HL-60 (cell line): ENCODE data around the gene MIDN.

Source experiments
- DNase-seq, 2 experiments: peaks; one replicate each; pipeline ENCODE4 v3.0.0-alpha.2; 2010 to 2020; ENCODE audit warnings: low read depth in 1 of 2, low spot score in 1 of 2
- H3K27ac ChIP-seq: fragments of 250-450 bp; sonication (Bioruptor Pico); replicated peaks from 2 replicates; pipeline ENCODE4 v1.5.1; 2020; ENCODE audit warnings: mild to moderate bottlenecking, moderate library complexity
- H3K27me3 ChIP-seq: fragments of 250-450 bp; sonication (Bioruptor Pico); 2 replicates; pipeline ENCODE4 v1.5.1; 2021; ENCODE audit warnings: mild to moderate bottlenecking, moderate library complexity; ENCODE audit not compliant: insufficient read depth, poor library complexity, severe bottlenecking
- H3K4me3 ChIP-seq: replicated peaks from 2 replicates; pipeline ENCODE4 v1.5.1; 2011; ENCODE audit warnings: mild to moderate bottlenecking, control low read depth, low read length; ENCODE audit not compliant: insufficient read depth
- GABPA ChIP-seq: IDR thresholded peaks from 2 replicates; pipeline ENCODE4 v1.6.1; 2012; ENCODE audit warnings: low read depth
- POLR2AphosphoS5 ChIP-seq: IDR thresholded peaks from 2 replicates; pipeline ENCODE4 v1.6.1; 2012; ENCODE audit warnings: low read depth
- SPI1 ChIP-seq: IDR thresholded peaks from 2 replicates; pipeline ENCODE4 v1.6.1; 2012; ENCODE audit warnings: low read depth, mild to moderate bottlenecking, borderline replicate concordance
- TF ChIP-seq, protein P1 (sequence below): IDR thresholded peaks from 2 replicates; pipeline ENCODE4 v1.6.1; 2012; ENCODE audit warnings: low read depth; ENCODE audit not compliant: insufficient replicate concordance
- TF ChIP-seq, protein P2 (sequence below): IDR thresholded peaks from one replicate; pipeline ENCODE4 v1.5.1; 2011; ENCODE audit warnings: low read length, control low read depth, inconsistent platforms; ENCODE audit not compliant: insufficient read depth

MIDN gene

DNA sequence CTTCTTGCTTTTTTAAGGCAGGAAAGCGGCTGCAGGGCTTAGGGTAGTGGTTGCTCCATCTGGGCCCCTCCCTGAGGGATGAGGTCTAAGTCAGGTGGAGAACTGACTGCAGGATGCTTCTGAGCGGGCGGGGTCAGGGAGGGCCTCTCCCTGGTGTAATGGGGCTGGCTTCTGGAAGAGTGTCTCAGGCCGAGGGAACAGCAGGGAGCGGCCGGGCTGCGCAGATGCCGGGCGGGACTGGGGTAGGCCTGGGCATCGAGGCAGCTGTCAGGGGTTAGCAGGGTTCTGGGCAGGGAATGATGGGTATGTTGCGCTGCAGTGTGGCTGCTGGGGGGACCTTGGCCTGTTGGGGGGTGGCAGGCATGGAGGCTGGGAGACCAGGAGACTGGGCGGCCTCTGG, 29.7 kb downstream of the MIDN start:
- Histone ChIP-seq H3K4me3 (no peak overlapping the region), H3K27ac (no peak overlapping the region), H3K27me3 (no peaks in the 10 kb centered on the region)
- no peak for DNase-seq
- TF ChIP-seq, protein P1, sequence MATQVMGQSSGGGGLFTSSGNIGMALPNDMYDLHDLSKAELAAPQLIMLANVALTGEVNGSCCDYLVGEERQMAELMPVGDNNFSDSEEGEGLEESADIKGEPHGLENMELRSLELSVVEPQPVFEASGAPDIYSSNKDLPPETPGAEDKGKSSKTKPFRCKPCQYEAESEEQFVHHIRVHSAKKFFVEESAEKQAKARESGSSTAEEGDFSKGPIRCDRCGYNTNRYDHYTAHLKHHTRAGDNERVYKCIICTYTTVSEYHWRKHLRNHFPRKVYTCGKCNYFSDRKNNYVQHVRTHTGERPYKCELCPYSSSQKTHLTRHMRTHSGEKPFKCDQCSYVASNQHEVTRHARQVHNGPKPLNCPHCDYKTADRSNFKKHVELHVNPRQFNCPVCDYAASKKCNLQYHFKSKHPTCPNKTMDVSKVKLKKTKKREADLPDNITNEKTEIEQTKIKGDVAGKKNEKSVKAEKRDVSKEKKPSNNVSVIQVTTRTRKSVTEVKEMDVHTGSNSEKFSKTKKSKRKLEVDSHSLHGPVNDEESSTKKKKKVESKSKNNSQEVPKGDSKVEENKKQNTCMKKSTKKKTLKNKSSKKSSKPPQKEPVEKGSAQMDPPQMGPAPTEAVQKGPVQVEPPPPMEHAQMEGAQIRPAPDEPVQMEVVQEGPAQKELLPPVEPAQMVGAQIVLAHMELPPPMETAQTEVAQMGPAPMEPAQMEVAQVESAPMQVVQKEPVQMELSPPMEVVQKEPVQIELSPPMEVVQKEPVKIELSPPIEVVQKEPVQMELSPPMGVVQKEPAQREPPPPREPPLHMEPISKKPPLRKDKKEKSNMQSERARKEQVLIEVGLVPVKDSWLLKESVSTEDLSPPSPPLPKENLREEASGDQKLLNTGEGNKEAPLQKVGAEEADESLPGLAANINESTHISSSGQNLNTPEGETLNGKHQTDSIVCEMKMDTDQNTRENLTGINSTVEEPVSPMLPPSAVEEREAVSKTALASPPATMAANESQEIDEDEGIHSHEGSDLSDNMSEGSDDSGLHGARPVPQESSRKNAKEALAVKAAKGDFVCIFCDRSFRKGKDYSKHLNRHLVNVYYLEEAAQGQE, result no peak
- no peak for TF ChIP-seq SPI1

DNA sequence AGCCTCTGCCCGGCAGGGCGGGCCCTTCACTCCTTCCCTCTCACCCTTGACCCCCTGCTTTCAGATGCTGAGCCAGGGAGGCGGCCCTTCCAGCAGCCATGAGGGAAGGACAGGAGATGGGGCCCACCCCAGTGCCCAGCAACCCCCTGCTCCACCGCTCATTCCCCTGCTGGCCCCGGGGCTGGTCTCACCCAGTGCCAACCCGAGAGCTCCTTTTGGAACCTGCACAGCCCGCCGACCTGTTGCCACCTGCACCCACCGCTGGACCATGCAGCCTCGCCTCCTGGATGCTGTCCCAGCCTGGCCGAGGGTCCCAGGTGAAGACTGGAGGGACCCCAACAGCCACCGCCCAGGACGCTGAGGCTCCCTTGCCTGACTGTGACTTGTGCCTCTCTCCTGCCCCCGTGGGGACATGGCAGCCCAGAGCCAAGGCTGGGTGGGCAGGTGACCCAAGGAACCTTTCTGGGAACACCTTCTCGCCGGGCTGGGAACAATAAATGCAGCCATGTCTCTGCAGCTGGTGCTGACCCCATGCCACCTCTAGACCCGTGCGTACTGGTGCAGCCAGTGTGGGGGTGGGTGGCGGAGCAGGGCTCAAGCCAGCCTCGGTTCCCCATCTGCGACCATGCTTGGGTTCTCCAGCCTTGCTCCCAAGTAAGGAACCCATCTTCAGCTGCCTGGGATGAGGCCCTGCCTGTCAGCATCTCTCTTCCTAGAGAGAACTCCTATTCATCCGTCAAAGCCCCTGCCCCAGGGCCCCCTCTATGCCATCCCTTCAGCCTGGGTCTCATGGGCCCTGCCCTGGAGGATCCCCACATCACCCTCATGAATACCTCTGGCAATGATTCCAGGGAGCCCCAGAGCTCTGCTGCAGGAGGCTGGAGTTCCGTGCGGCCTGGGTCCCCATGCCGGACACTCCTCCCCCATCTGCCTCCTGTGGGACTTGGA, 30.6 kb downstream of the MIDN start:
- DNase-seq, result no peak
- no peak overlapping the region for H3K27ac ChIP-seq
- TF ChIP-seq GABPA, result no peak
- no peak for TF ChIP-seq POLR2AphosphoS5
- no peak for TF ChIP-seq SPI1
- TF ChIP-seq, protein P1, result no peak
- peaks cover 3% of the 10 kb centered on the region for H3K27me3 ChIP-seq
- no peak overlapping the region for H3K4me3 ChIP-seq

DNA sequence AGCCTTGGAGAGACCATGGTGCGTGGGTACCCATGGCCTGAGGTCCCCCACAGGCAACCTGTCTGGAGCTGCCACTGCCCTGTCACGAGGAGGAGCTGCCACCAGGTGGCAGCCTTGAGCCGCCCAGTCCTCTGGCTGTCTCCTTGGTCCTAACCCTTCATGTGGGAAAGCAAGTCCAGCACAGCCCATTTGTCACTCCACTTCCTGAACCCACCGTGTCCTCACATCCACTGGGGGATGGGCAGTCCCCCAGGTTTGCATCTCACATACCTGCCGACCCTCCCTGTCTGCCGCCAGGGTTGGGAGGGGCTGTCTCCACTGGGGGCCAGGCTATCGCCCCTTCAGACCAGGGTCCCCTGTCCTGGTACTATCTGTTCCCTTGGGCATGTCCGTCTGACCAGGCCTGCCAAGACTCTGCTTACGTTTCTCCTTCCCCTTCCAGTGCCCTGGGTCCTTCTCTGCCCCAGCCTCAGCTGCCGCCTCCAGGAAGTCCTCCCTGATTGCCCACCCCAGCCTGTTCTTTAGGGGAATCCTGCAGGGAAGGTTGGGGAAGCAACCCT, 31.5 kb downstream of the MIDN start:
- peak; percentile 68 to 80 for DNase-seq
- Histone ChIP-seq H3K27ac (no peak overlapping the region), H3K4me3 (no peak overlapping the region), H3K27me3 (peaks cover 11% of the 10 kb centered on the region)
- TF ChIP-seq SPI1, result no peak
- TF ChIP-seq, protein P2, sequence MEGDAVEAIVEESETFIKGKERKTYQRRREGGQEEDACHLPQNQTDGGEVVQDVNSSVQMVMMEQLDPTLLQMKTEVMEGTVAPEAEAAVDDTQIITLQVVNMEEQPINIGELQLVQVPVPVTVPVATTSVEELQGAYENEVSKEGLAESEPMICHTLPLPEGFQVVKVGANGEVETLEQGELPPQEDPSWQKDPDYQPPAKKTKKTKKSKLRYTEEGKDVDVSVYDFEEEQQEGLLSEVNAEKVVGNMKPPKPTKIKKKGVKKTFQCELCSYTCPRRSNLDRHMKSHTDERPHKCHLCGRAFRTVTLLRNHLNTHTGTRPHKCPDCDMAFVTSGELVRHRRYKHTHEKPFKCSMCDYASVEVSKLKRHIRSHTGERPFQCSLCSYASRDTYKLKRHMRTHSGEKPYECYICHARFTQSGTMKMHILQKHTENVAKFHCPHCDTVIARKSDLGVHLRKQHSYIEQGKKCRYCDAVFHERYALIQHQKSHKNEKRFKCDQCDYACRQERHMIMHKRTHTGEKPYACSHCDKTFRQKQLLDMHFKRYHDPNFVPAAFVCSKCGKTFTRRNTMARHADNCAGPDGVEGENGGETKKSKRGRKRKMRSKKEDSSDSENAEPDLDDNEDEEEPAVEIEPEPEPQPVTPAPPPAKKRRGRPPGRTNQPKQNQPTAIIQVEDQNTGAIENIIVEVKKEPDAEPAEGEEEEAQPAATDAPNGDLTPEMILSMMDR, result peak; percentile 97

DNA sequence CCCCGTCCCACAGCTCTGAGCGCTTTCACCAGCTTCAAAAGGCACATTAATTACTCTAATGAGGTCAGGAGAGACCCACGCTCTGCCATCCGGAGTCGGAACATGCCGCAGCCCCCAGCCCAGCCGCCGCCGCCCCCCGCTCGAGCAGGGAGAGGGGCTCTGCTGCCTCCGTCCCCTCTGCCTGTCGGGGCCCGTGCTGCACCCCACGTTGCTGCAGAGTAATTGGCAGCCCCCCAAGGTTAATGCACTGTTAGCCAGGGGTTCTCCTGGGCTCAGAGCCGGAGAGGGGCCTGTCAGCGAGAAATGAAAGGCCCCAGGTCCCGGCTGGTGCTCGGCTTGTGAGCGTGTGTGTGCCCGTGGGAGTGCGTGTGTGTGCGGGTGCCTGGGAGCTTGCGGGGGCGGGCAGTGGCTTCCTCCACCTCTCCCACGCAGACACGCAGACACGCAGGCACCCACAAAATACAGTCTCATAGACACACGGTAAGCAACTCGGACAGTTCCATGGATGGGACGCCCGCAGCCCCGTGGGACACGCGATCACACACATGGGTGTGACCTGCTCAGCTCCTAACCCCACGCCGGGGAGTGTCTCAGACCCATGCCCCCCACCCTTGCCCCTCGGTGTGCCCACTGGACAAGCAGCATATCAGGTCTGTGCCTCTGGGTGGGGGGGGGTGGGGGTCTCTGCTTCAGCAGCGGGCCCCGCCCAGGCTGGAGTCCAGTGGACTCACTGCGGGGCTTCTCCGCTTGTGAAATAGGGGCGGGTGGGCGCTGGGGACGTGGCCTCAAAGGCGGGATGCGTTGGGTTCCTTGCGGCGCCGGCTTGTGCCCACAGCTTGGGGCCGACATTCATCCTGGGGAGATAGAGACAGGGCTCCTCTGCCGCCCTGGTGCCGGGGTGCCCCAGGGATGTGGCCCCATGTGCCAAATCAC, 32.5 kb downstream of the MIDN start:
- Histone ChIP-seq H3K27ac (no peak overlapping the region), H3K4me3 (no peak overlapping the region), H3K27me3 (peaks cover 16% of the 10 kb centered on the region)
- DNase-seq, result no peak
- TF ChIP-seq, protein P2, result no peak
- TF ChIP-seq POLR2AphosphoS5, result 0 out of 2 replicates have a peak, but pooled peaks have one; percentile 21
